ENCODE data around the gene SRMS. TPM values are rescaled to one million over a fixed set of nuclear protein-coding genes. Genes with fewer than 3 reads are reported as not detected.

SRMS gene
- total and polyA plus RNA-seq, 4 donors, result not detected

- 48% methylated on average over 7 of the region's 7 CpGs for WGBS
- peaks cover 0 to 9% (median 1%) of the 10 kb centered on the region in 4 donors for H3K27me3 ChIP-seq (ENCODE audit: control insufficient read depth in 4 of 4, insufficient read depth in 4 of 4, low read length in 3 of 4)
- H3K4me3 ChIP-seq (ENCODE audit: low read depth in 1 of 3, low read length in 3 of 3), result no peak overlapping the region
- peaks cover 0 to 3% (median 2%) of the 10 kb centered on the region in 4 donors for H3K4me1 ChIP-seq (ENCODE audit: control insufficient read depth in 4 of 4, insufficient read depth in 4 of 4, low read length in 3 of 4)
- H3K9ac ChIP-seq (ENCODE audit: low read depth in 1 of 2, low read length in 2 of 2), result no peak overlapping the region
- H3K36me3 ChIP-seq (ENCODE audit: control insufficient read depth in 4 of 4, insufficient read depth in 3 of 4, low read depth in 1 of 4, low read length in 3 of 4), result no peaks in the 10 kb centered on the region
- TF ChIP-seq NR2F2 (IDR thresholded peaks at IDR 0.05) (no peak), JUND (IDR thresholded peaks at IDR 0.05) (no peak), ATF3 (IDR thresholded peaks at IDR 0.05) (no peak), ZBTB33 (IDR thresholded peaks at IDR 0.05) (no peak), CTCF (IDR thresholded peaks at IDR 0.05; ENCODE audit: low read depth, low read length, missing input control) (no peak)
- H3K27ac ChIP-seq (ENCODE audit: low read depth in 1 of 2, low read length in 2 of 2), result no peak overlapping the region
- no peak for DNase-seq (ENCODE audit: low spot score)
- H3K9me3 ChIP-seq (ENCODE audit: control insufficient read depth in 4 of 4, low read length in 3 of 4), result peaks cover 0 to 6% (median 4%) of the 10 kb centered on the region in 4 donors
Observed at GRCh38 chr20:63503524-63503923, 44.0 kb downstream of the SRMS start.

GRCh38 chr20:63502671-63503172, 44.8 kb downstream of the SRMS start:
- H3K27me3 ChIP-seq (ENCODE audit: control insufficient read depth in 4 of 4, insufficient read depth in 4 of 4, low read length in 3 of 4), result peaks cover 0 to 9% (median 2%) of the 10 kb centered on the region in 4 donors
- no peak overlapping the region for H3K27ac ChIP-seq (ENCODE audit: low read depth in 1 of 2, low read length in 2 of 2)

More at GRCh38 chr20:63502671-63503172, 44.8 kb downstream of the SRMS start:
- WGBS, result 68% methylated on average over 15 of the region's 15 CpGs
- Histone ChIP-seq H3K4me3 (ENCODE audit: low read depth in 1 of 3, low read length in 3 of 3) (no peak overlapping the region), H3K9ac (ENCODE audit: low read depth in 1 of 2, low read length in 2 of 2) (no peak overlapping the region), H3K9me3 (ENCODE audit: control insufficient read depth in 4 of 4, low read length in 3 of 4) (peaks cover 0 to 6% (median 4%) of the 10 kb centered on the region in 4 donors), H3K36me3 (ENCODE audit: control insufficient read depth in 4 of 4, insufficient read depth in 3 of 4, low read depth in 1 of 4, low read length in 3 of 4) (no peaks in the 10 kb centered on the region), H3K4me1 (ENCODE audit: control insufficient read depth in 4 of 4, insufficient read depth in 4 of 4, low read length in 3 of 4) (peaks cover 0 to 6% (median 2%) of the 10 kb centered on the region in 4 donors)
- no peak for TF ChIP-seq ZBTB33 (IDR thresholded peaks at IDR 0.05)
- TF ChIP-seq MAX (IDR thresholded peaks at IDR 0.05), result no peak
- TF ChIP-seq REST (IDR thresholded peaks at IDR 0.05), result no peak
- TF ChIP-seq HNF4G (IDR thresholded peaks at IDR 0.05), result no peak
- no peak for TF ChIP-seq HNF4A (conservative IDR thresholded peaks at IDR 0.05)
- no peak for TF ChIP-seq JUND (IDR thresholded peaks at IDR 0.05)
- TF ChIP-seq FOXA1 (IDR thresholded peaks at IDR 0.05), result no peak
- no peak for TF ChIP-seq TAF1 (conservative IDR thresholded peaks at IDR 0.05)
- TF ChIP-seq GABPA (IDR thresholded peaks at IDR 0.05 in 1 of 2, conservative IDR thresholded peaks at IDR 0.05 in 1 of 2), result no peak
- no peak for TF ChIP-seq FOXA2 (IDR thresholded peaks at IDR 0.05)
- TF ChIP-seq CTCF (IDR thresholded peaks at IDR 0.05; ENCODE audit: low read depth, low read length, missing input control), result no peak
- TF ChIP-seq ATF3 (IDR thresholded peaks at IDR 0.05), result no peak
- no peak for TF ChIP-seq YY1 (IDR thresholded peaks at IDR 0.05)
- no peak for TF ChIP-seq NR2F2 (IDR thresholded peaks at IDR 0.05)
- TF ChIP-seq RXRA (IDR thresholded peaks at IDR 0.05), result no peak
- no peak for TF ChIP-seq SP1 (IDR thresholded peaks at IDR 0.05)
- no peak for TF ChIP-seq RAD21 (IDR thresholded peaks at IDR 0.05)
- TF ChIP-seq EGR1 (IDR thresholded peaks at IDR 0.05; ENCODE audit: low read depth in 2 of 2), result no peak
- DNase-seq (ENCODE audit: low spot score), result no peak

All from liver (tissue), 9 donors.